GM12874 (cell line): ENCODE results near the gene ID3.

Experiments used
- TF ChIP-seq, protein P1 (sequence below): IDR thresholded peaks from 2 replicates; pipeline ENCODE4 v1.5.1; 2011; ENCODE audit warnings: low read depth, mild to moderate bottlenecking, control low read depth, low read length, moderate library complexity; ENCODE audit not compliant: insufficient read depth

ID3 gene

GRCh38 chr1:23530087-23530746 lies 29.1 kb downstream of the ID3 start:
- TF ChIP-seq, protein P1, sequence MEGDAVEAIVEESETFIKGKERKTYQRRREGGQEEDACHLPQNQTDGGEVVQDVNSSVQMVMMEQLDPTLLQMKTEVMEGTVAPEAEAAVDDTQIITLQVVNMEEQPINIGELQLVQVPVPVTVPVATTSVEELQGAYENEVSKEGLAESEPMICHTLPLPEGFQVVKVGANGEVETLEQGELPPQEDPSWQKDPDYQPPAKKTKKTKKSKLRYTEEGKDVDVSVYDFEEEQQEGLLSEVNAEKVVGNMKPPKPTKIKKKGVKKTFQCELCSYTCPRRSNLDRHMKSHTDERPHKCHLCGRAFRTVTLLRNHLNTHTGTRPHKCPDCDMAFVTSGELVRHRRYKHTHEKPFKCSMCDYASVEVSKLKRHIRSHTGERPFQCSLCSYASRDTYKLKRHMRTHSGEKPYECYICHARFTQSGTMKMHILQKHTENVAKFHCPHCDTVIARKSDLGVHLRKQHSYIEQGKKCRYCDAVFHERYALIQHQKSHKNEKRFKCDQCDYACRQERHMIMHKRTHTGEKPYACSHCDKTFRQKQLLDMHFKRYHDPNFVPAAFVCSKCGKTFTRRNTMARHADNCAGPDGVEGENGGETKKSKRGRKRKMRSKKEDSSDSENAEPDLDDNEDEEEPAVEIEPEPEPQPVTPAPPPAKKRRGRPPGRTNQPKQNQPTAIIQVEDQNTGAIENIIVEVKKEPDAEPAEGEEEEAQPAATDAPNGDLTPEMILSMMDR = no peak

- TF ChIP-seq, protein P1 = no peak
Observed at GRCh38 chr1:23529146-23530086, 29.9 kb downstream of the ID3 start.

- TF ChIP-seq, protein P1 = no peak
Observed at GRCh38 chr1:23528250-23528978, 30.9 kb downstream of the ID3 start.

GRCh38 chr1:23527900-23528249 lies 31.4 kb downstream of the ID3 start:
- TF ChIP-seq, protein P1 = peak; percentile 27; the same call in 1 of the 2 replicates

DNA sequence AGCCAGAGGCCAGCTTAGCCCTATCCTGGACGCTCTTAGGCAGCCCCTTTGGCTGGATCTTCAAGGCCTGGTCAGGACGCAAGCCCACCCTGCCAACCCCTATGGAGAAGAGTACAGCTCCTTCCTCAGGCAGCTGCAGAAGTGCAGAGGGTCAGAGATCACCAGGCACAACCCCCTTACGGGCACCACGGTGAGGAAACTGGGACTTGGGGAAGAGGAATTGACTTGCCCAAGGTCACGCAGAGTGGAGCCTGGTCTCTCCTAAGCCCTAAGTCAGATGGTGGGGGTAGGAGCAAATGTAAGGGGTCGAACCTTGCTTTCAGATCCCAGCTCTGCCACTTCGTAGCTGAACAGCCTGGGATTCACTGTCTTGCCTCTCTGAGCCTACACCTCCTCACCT lies 31.9 kb downstream of the ID3 start:
- TF ChIP-seq, protein P1 = no peak

DNA sequence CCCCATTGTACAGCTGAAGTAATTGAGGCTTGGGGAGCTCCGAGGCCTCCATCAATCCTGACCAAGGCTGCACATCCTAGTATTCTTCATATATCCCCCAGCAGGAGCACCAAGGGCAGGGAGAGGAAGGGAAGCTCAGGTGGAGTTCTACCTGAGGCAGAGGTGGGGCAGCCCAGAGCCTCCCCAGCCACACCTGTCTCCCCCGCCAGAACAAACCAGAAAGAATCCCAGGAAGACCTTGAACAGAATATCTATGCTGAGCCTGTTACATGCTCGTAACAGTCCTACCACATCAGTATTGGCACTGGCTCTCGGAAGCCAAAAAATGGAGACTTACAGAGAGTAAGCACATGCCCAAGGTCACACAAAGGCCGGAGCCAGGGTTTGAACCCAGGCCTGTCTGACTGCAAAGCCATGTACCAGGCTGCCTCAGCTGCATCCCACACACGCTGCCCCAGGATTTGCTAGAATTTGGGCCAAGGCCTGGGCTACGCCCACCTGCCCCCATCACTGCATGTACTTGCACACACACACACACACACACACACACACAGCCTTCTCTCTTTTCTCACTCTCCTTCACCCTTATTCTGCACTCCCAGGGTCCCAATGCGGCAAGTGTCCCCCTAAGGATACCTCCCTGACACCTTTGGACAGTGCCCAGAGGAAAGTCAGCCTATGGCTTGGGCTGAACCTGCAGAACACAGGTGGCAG lies 32.8 kb downstream of the ID3 start:
- TF ChIP-seq, protein P1 = no peak
